ENCODE measurements around the gene PSMC4. TPM values are rescaled to one million over a fixed set of nuclear protein-coding genes. Genes with fewer than 3 reads are reported as not detected.

Gene PSMC4
- total RNA-seq, 1 experiment from 2014 or later, result 2,386 TPM

DNA sequence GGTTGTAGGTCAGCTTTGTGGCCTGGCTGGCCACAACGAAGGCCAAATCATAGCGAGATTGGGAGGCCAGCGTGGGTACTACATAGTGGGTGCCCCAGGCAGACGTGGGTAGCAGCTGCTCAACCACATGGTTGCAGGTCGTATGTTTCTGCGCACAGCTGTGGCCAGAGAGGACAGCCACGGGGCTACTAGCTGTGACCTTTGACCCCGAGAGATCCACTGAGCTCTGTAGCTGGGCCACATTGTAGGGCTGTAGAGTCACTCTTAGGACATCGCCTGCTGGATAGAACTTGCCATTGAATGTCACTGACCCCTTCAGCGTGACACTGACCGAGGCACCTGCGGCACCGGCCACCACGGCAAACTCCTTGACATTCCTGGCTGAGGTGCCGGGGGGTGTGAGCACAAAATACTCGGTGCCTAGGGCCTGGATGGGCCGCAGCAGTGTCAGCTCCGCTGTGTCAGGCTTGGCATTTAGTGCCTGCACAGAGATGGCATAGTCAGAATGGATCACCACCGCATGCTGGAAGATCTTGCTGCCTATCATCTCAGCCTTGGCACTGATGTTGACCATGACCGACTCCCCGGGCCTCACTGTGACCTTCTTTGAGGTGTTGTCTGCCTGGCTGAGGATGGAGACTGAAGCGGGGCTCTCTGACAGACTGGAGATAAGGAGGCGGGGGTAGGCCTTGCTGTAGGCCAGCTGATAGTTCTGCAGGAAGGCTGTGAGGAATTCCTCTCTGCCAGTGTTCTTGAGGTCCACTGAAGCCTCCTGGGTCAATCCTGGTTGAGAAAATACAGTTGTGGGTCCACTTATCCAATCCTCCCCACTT is 43.2 kb upstream of the PSMC4 start:
- peaks cover 8% of the 10 kb centered on the region; the same call in 1 of the 2 replicates for H3K27me3 ChIP-seq (ENCODE audit: control insufficient read depth, insufficient read depth, low read length)
- CTCF ChIA-PET, result interaction anchor here (0.6 to 1.8 kb wide), 3 partner anchors 30 to 631 kb away, joined by 4 to 6 read pairs (median 5); no protein-coding TSS in a partner anchor
- POLR2A ChIA-PET, result interaction anchor here (0.5 to 1.2 kb wide), 5 partner anchors 14 to 66 kb away, joined by 3 to 6 read pairs (median 6); partner anchors contain the start of gene PSMC4
- no peaks in the 10 kb centered on the region for H3K36me3 ChIP-seq (ENCODE audit: control insufficient read depth, insufficient read depth, low read length)
- H3K4me3 ChIP-seq (ENCODE audit: low read depth in 2 of 2, low read length in 2 of 2), result no peak overlapping the region
- intact Hi-C loops (cut with micrococcal nuclease; ENCODE audit: unreplicated experiment) (no loop called here), in situ Hi-C loops (cut with HindIII; ENCODE audit: low pct_unique_long_range_greater_than_20kb, low sequenced_read_pairs) (loop anchor here (10.0 to 25.0 kb wide), 4 partner anchors 127 to 940 kb away; partner anchors contain the start of genes C19orf47, FBXO17, PLD3 and ZNF780B)
- no peaks in the 10 kb centered on the region for H3K9me3 ChIP-seq (ENCODE audit: control insufficient read depth, insufficient read depth, low read depth, low read length)
- H3K27ac ChIP-seq (ENCODE audit: low read length), result no peak overlapping the region
- peak; percentile 19 for ATAC-seq
- BruUV-seq (replicated peaks), result no TSS peak
- no peak for TF ChIP-seq POLR2AphosphoS5 (IDR thresholded peaks at IDR 0.05; ENCODE audit: low read depth, low read length)
- TF ChIP-seq, protein P1, sequence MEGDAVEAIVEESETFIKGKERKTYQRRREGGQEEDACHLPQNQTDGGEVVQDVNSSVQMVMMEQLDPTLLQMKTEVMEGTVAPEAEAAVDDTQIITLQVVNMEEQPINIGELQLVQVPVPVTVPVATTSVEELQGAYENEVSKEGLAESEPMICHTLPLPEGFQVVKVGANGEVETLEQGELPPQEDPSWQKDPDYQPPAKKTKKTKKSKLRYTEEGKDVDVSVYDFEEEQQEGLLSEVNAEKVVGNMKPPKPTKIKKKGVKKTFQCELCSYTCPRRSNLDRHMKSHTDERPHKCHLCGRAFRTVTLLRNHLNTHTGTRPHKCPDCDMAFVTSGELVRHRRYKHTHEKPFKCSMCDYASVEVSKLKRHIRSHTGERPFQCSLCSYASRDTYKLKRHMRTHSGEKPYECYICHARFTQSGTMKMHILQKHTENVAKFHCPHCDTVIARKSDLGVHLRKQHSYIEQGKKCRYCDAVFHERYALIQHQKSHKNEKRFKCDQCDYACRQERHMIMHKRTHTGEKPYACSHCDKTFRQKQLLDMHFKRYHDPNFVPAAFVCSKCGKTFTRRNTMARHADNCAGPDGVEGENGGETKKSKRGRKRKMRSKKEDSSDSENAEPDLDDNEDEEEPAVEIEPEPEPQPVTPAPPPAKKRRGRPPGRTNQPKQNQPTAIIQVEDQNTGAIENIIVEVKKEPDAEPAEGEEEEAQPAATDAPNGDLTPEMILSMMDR (IDR thresholded peaks at IDR 0.05), result no peak
- TF ChIP-seq, protein P2, sequence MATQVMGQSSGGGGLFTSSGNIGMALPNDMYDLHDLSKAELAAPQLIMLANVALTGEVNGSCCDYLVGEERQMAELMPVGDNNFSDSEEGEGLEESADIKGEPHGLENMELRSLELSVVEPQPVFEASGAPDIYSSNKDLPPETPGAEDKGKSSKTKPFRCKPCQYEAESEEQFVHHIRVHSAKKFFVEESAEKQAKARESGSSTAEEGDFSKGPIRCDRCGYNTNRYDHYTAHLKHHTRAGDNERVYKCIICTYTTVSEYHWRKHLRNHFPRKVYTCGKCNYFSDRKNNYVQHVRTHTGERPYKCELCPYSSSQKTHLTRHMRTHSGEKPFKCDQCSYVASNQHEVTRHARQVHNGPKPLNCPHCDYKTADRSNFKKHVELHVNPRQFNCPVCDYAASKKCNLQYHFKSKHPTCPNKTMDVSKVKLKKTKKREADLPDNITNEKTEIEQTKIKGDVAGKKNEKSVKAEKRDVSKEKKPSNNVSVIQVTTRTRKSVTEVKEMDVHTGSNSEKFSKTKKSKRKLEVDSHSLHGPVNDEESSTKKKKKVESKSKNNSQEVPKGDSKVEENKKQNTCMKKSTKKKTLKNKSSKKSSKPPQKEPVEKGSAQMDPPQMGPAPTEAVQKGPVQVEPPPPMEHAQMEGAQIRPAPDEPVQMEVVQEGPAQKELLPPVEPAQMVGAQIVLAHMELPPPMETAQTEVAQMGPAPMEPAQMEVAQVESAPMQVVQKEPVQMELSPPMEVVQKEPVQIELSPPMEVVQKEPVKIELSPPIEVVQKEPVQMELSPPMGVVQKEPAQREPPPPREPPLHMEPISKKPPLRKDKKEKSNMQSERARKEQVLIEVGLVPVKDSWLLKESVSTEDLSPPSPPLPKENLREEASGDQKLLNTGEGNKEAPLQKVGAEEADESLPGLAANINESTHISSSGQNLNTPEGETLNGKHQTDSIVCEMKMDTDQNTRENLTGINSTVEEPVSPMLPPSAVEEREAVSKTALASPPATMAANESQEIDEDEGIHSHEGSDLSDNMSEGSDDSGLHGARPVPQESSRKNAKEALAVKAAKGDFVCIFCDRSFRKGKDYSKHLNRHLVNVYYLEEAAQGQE (IDR thresholded peaks at IDR 0.05; ENCODE audit: insufficient read depth in 1 of 2, low read depth in 2 of 2, low read length in 1 of 2), result no peak
- TF ChIP-seq TCF7L2 (IDR thresholded peaks at IDR 0.05; ENCODE audit: low read depth, low read length), result no peak
- TF ChIP-seq SIN3A (IDR thresholded peaks at IDR 0.05; ENCODE audit: borderline replicate concordance, insufficient read depth, low read depth, low read length), result no peak
- no peak for DNase-seq (ENCODE audit: low read depth, low spot score)
- H3K4me1 ChIP-seq (ENCODE audit: control insufficient read depth, insufficient read depth, low read length), result no peaks in the 10 kb centered on the region

DNA sequence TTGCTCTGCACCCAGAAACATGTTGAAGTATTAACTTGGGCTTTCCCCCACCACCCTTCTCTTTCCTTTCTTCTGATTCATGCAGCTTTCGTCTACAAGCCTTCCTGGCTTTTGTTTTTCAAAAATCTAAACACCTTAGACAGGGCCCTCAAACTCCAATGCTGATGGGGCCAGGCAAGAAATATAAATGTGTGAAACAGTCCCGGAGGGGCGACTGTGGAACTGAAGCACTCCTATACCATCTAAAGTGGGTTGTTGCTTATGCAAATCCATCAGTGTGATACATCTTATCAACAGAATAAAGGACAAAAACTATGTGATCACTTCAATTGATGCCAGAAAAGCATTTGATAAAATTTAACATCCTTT is 42.6 kb upstream of the PSMC4 start:
- intact Hi-C loops (cut with micrococcal nuclease; ENCODE audit: unreplicated experiment), result no loop called here
- ATAC-seq (no peak), DNase-seq (ENCODE audit: low read depth, low spot score) (no peak)
- no peak overlapping the region for H3K27ac ChIP-seq (ENCODE audit: low read length)
- CTCF ChIA-PET, result interaction anchor here (1.0 to 1.8 kb wide), 2 partner anchors 30 to 42 kb away, joined by 3 to 6 read pairs; no protein-coding TSS in a partner anchor
- in situ Hi-C loops (cut with HindIII; ENCODE audit: low pct_unique_long_range_greater_than_20kb, low sequenced_read_pairs), result loop anchor here (10.0 to 25.0 kb wide), 4 partner anchors 126 to 941 kb away; partner anchors contain the start of genes C19orf47, FBXO17, PLD3 and ZNF780B
- no peaks in the 10 kb centered on the region for H3K4me1 ChIP-seq (ENCODE audit: control insufficient read depth, insufficient read depth, low read length)
- peaks cover 8% of the 10 kb centered on the region; the same call in 1 of the 2 replicates for H3K27me3 ChIP-seq (ENCODE audit: control insufficient read depth, insufficient read depth, low read length)
- no TSS peak for BruUV-seq (replicated peaks)
- no peaks in the 10 kb centered on the region for H3K9me3 ChIP-seq (ENCODE audit: control insufficient read depth, insufficient read depth, low read depth, low read length)
- TF ChIP-seq, protein P1 (IDR thresholded peaks at IDR 0.05), result no peak
- TF ChIP-seq SIN3A (IDR thresholded peaks at IDR 0.05; ENCODE audit: borderline replicate concordance, insufficient read depth, low read depth, low read length) (no peak), POLR2AphosphoS5 (IDR thresholded peaks at IDR 0.05; ENCODE audit: low read depth, low read length) (no peak), TCF7L2 (IDR thresholded peaks at IDR 0.05; ENCODE audit: low read depth, low read length) (no peak)
- TF ChIP-seq, protein P2 (IDR thresholded peaks at IDR 0.05; ENCODE audit: insufficient read depth in 1 of 2, low read depth in 2 of 2, low read length in 1 of 2), result no peak
- no peak overlapping the region for H3K4me3 ChIP-seq (ENCODE audit: low read depth in 2 of 2, low read length in 2 of 2)
- POLR2A ChIA-PET, result interaction anchor here (0.6 to 0.7 kb wide), 4 partner anchors 14 to 273 kb away, joined by 3 to 6 read pairs (median 6); no protein-coding TSS in a partner anchor
- H3K36me3 ChIP-seq (ENCODE audit: control insufficient read depth, insufficient read depth, low read length), result no peaks in the 10 kb centered on the region
